Pons (tissue), 1 donor: ENCODE measurements around the gene CCDC43.
A peak's percentile ranks its signal among the peaks of the same experiment; 100 is the strongest.
"Not testable (repeated sequence)": the region's sequence is repeated elsewhere in the genome, so short reads cannot be mapped to it uniquely, and the experiment has no call there.

Source experiments
- DNase-seq: peaks from one replicate; pipeline ENCODE4 v3.0.0-alpha.2; 2016; ENCODE audit warnings: low spot score

CCDC43 gene

GRCh38 chr17:44672479-44673093, 17.0 kb downstream of the CCDC43 start:
- no peak for DNase-seq

- DNase-seq, result no peak
Measured at GRCh38 chr17:44666006-44666405, 23.6 kb downstream of the CCDC43 start.

- no peak for DNase-seq
Measured at GRCh38 chr17:44664867-44665266, 24.7 kb downstream of the CCDC43 start.

- no peak for DNase-seq
Measured at GRCh38 chr17:44663095-44663494, 26.5 kb downstream of the CCDC43 start.

- no peak for DNase-seq
Measured at GRCh38 chr17:44661835-44662234, 27.7 kb downstream of the CCDC43 start.

- no peak for DNase-seq
Measured at GRCh38 chr17:44655983-44656710, 33.4 kb downstream of the CCDC43 start, which contains the start of gene MEIOC. Gene MEIOC (plus strand): TSS chr17:44656468. CDS start chr17:44656614, 146 bp downstream.

GRCh38 chr17:44653954-44654353, 35.6 kb downstream of the CCDC43 start:
- no peak for DNase-seq

- no peak for DNase-seq
Measured at GRCh38 chr17:44653384-44653783, 36.2 kb downstream of the CCDC43 start.

- no peak for DNase-seq
Measured at GRCh38 chr17:44652727-44653126, 36.8 kb downstream of the CCDC43 start.

GRCh38 chr17:44651228-44651627, 38.3 kb downstream of the CCDC43 start:
- DNase-seq, result no peak

- no peak for DNase-seq
Measured at GRCh38 chr17:44648963-44649362, 40.6 kb downstream of the CCDC43 start.

- no peak for DNase-seq
Measured at GRCh38 chr17:44647736-44648135, 41.8 kb downstream of the CCDC43 start.

- no peak for DNase-seq
Measured at GRCh38 chr17:44646280-44646679, 43.3 kb downstream of the CCDC43 start.

- DNase-seq, result no peak
Measured at GRCh38 chr17:44645341-44645740, 44.2 kb downstream of the CCDC43 start.

- DNase-seq, result no peak
Measured at GRCh38 chr17:44642834-44643233, 46.7 kb downstream of the CCDC43 start.

- no peak for DNase-seq
Measured at GRCh38 chr17:44637066-44637465, 52.5 kb downstream of the CCDC43 start.

GRCh38 chr17:44636562-44636961, 53.0 kb downstream of the CCDC43 start:
- DNase-seq, result peak; percentile 24

GRCh38 chr17:44634401-44634800, 55.2 kb downstream of the CCDC43 start:
- not testable (repeated sequence) for DNase-seq

GRCh38 chr17:44633998-44634397, 55.6 kb downstream of the CCDC43 start:
- DNase-seq, result no peak

- DNase-seq, result no peak
Measured at GRCh38 chr17:44630703-44631102, 58.9 kb downstream of the CCDC43 start.

GRCh38 chr17:44629314-44629713, 60.3 kb downstream of the CCDC43 start:
- DNase-seq, result no peak

GRCh38 chr17:44628243-44629188, 61.1 kb downstream of the CCDC43 start:
- no peak for DNase-seq
